Measurements from ENCODE around the gene GBP4. TPM values are rescaled to one million over a fixed set of nuclear protein-coding genes. Genes with fewer than 3 reads are reported as not detected.

The GBP4 gene
- total and polyA plus RNA-seq, 2 experiments from 2014 or later, result 0.03 TPM; not detected in 1

Other genes with a start within 250 kb of the GBP4 start
- 49.3 and 49.9 TPM in 2 replicates for gene KYAT3, start 206.3 kb downstream of the GBP4 start, total RNA-seq (2014; rRNA removed; shearing (Covaris generic))
- gene KYAT3, start 206.3 kb downstream of the GBP4 start, polyA plus RNA-seq (2016; fragmentation: Nextera tagmentation; extraction: Ambion mirVana), result 30.2 and 38.0 TPM in 2 replicates
- 27.0 and 32.7 TPM in 2 replicates for gene RBMXL1, start 206.3 kb downstream of the GBP4 start, total RNA-seq (2014; rRNA removed; shearing (Covaris generic))
- gene RBMXL1, start 206.3 kb downstream of the GBP4 start, polyA plus RNA-seq (2016; fragmentation: Nextera tagmentation; extraction: Ambion mirVana), result 22.0 and 25.4 TPM in 2 replicates
- gene GBP3, start 176.1 kb downstream of the GBP4 start, total RNA-seq (2014; rRNA removed; shearing (Covaris generic)), result not detected in 2 replicates
- 0.13 TPM in 1 of 2 replicates, not detected in the other for gene GBP3, start 176.1 kb downstream of the GBP4 start, polyA plus RNA-seq (2016; fragmentation: Nextera tagmentation; extraction: Ambion mirVana)
- gene GBP1, start 133.7 kb downstream of the GBP4 start, total RNA-seq (2014; rRNA removed; shearing (Covaris generic)), result not detected in 2 replicates
- gene GBP1, start 133.7 kb downstream of the GBP4 start, polyA plus RNA-seq (2016; fragmentation: Nextera tagmentation; extraction: Ambion mirVana), result 0.13 TPM in 1 of 2 replicates, not detected in the other
- not detected in 2 replicates for gene GBP2, start 72.8 kb downstream of the GBP4 start, total RNA-seq (2014; rRNA removed; shearing (Covaris generic))
- not detected in 2 replicates for gene GBP2, start 72.8 kb downstream of the GBP4 start, polyA plus RNA-seq (2016; fragmentation: Nextera tagmentation; extraction: Ambion mirVana)
- gene GBP7, start 22.9 kb downstream of the GBP4 start, total RNA-seq (2014; rRNA removed; shearing (Covaris generic)), result not detected in 2 replicates
- not detected in 2 replicates for gene GBP7, start 22.9 kb downstream of the GBP4 start, polyA plus RNA-seq (2016; fragmentation: Nextera tagmentation; extraction: Ambion mirVana)
- gene GBP5, start 73.9 kb upstream of the GBP4 start, total RNA-seq (2014; rRNA removed; shearing (Covaris generic)), result not detected in 2 replicates
- not detected in 2 replicates for gene GBP5, start 73.9 kb upstream of the GBP4 start, polyA plus RNA-seq (2016; fragmentation: Nextera tagmentation; extraction: Ambion mirVana)
- not detected in 2 replicates for gene GBP6, start 165.1 kb upstream of the GBP4 start, total RNA-seq (2014; rRNA removed; shearing (Covaris generic))
- gene GBP6, start 165.1 kb upstream of the GBP4 start, polyA plus RNA-seq (2016; fragmentation: Nextera tagmentation; extraction: Ambion mirVana), result not detected in 2 replicates